ENCODE results near the gene KRTAP12-4. TPM values are rescaled to one million over a fixed set of nuclear protein-coding genes. Genes with fewer than 3 reads are reported as not detected.

KRTAP12-4 gene
- total RNA-seq, 1 donor from 2014 or later: not detected

DNA sequence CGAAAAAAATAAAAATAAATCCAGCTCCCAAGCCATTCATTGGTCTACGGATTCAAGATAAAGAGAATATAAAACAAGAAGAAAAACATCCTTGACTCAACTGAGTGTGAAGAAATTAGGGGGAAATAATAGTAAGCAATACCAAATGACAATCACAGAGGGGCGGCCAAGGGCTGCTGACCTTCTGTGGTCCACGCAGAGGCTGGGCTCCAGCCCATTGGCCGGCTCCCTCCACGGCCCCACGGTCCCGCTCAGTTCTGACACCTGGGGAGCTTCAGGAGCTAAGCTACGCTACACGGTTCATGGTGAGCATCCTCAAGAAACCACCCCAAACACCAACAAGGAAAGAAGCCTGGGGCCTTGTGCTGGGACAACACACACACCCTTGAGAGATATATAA is 42.1 kb upstream of the KRTAP12-4 start:
- no peak for DNase-seq (ENCODE audit: low read depth, low spot score)
- H3K27ac Mint-ChIP-seq (ENCODE audit: unreplicated experiment): no peak overlapping the region
- peaks cover 6% of the 10 kb centered on the region for H3K9me3 Mint-ChIP-seq
- H3K4me3 Mint-ChIP-seq: no peak overlapping the region
- H3K36me3 Mint-ChIP-seq (ENCODE audit: low read depth): peaks cover 6% of the 10 kb centered on the region
- peaks cover 42% of the 10 kb centered on the region for H3K27me3 Mint-ChIP-seq (ENCODE audit: low read depth)
- no peak for TF ChIP-seq CTCF (conservative IDR thresholded peaks at IDR 0.05)
- H3K4me1 Mint-ChIP-seq: peaks cover 39% of the 10 kb centered on the region

DNA sequence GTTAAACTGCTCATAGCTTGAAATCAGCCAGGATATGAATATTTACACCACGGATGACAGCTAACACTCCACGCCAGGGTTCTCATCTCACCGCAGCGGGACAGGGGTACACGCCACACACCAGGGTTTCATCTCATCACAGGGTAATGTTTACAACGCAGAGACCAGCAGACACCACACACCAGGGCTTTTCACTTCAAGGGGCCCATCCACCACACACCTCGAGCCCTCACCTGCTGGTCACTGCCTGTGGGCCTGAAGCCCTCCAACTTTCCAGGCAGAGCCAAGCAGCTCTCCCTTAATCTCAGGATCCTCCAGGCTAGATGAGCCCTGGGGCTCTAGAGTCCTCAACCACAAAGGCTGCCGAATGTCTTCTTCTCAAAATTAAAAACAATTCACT is 41.2 kb upstream of the KRTAP12-4 start:
- Mint-ChIP-seq H3K4me1 (peaks cover 33% of the 10 kb centered on the region), H3K27me3 (ENCODE audit: low read depth) (peaks cover 42% of the 10 kb centered on the region)

GRCh38 chr21:44695184-44695583 is 40.7 kb upstream of the KRTAP12-4 start:
- peaks cover 6% of the 10 kb centered on the region for H3K9me3 Mint-ChIP-seq
- H3K27ac Mint-ChIP-seq (ENCODE audit: unreplicated experiment): peak overlapping the region; percentile 67
- DNase-seq (ENCODE audit: low read depth, low spot score): no peak
- no peak overlapping the region for H3K4me3 Mint-ChIP-seq
- peaks cover 33% of the 10 kb centered on the region for H3K4me1 Mint-ChIP-seq
- peaks cover 46% of the 10 kb centered on the region for H3K27me3 Mint-ChIP-seq (ENCODE audit: low read depth)
- peaks cover 6% of the 10 kb centered on the region for H3K36me3 Mint-ChIP-seq (ENCODE audit: low read depth)
- no peak for TF ChIP-seq CTCF (conservative IDR thresholded peaks at IDR 0.05)

More for the DNA sequence above, 41.2 kb upstream of the KRTAP12-4 start:
- no peak for DNase-seq (ENCODE audit: low read depth, low spot score)
- Mint-ChIP-seq H3K4me3 (no peak overlapping the region), H3K36me3 (ENCODE audit: low read depth) (peaks cover 6% of the 10 kb centered on the region), H3K9me3 (peaks cover 6% of the 10 kb centered on the region), H3K27ac (ENCODE audit: unreplicated experiment) (peak overlapping the region; percentile 67)
- no peak for TF ChIP-seq CTCF (conservative IDR thresholded peaks at IDR 0.05)

- H3K27me3 Mint-ChIP-seq (ENCODE audit: low read depth): peaks cover 45% of the 10 kb centered on the region
Observed at GRCh38 chr21:44694776-44695175, 40.3 kb upstream of the KRTAP12-4 start.

GRCh38 chr21:44692798-44693512 is 38.5 kb upstream of the KRTAP12-4 start:
- no peak for TF ChIP-seq CTCF (conservative IDR thresholded peaks at IDR 0.05)
- peaks cover 6% of the 10 kb centered on the region for H3K36me3 Mint-ChIP-seq (ENCODE audit: low read depth)
- H3K27ac Mint-ChIP-seq (ENCODE audit: unreplicated experiment): no peak overlapping the region
- peaks cover 17% of the 10 kb centered on the region for H3K4me1 Mint-ChIP-seq
- H3K9me3 Mint-ChIP-seq: peaks cover 6% of the 10 kb centered on the region
- H3K27me3 Mint-ChIP-seq (ENCODE audit: low read depth): peaks cover 38% of the 10 kb centered on the region
- H3K4me3 Mint-ChIP-seq: no peak overlapping the region
- DNase-seq (ENCODE audit: low read depth, low spot score): no peak

More at GRCh38 chr21:44694776-44695175, 40.3 kb upstream of the KRTAP12-4 start:
- H3K36me3 Mint-ChIP-seq (ENCODE audit: low read depth): peaks cover 6% of the 10 kb centered on the region
- no peak overlapping the region for H3K27ac Mint-ChIP-seq (ENCODE audit: unreplicated experiment)
- H3K4me3 Mint-ChIP-seq: no peak overlapping the region
- H3K9me3 Mint-ChIP-seq: peaks cover 6% of the 10 kb centered on the region
- H3K4me1 Mint-ChIP-seq: peaks cover 29% of the 10 kb centered on the region
- TF ChIP-seq CTCF (conservative IDR thresholded peaks at IDR 0.05): no peak
- DNase-seq (ENCODE audit: low read depth, low spot score): no peak

Data from neural crest cell (in vitro differentiated cells).